ENCODE results near the gene SHISA2. TPM values are rescaled to one million over a fixed set of nuclear protein-coding genes. Genes with fewer than 3 reads are reported as not detected.

Gene SHISA2
- under 0.01 TPM in 1 of 2 replicates, not detected in the other for total RNA-seq (ENCODE audit: low replicate concordance)

GRCh38 chr13:26051657-26052311, at the start of gene SHISA2:
TSS of gene SHISA2 (minus strand) at chr13:26052016. CDS start at chr13:26050975, 1,041 bp downstream.

Other genes with a start within 250 kb of the SHISA2 start
- gene RNF6, start 170.3 kb upstream of the SHISA2 start, total RNA-seq (ENCODE audit: low replicate concordance), result 35.6 and 41.9 TPM in 2 replicates
- gene CDK8, start 202.1 kb upstream of the SHISA2 start, total RNA-seq (ENCODE audit: low replicate concordance), result 10.4 and 16.2 TPM in 2 replicates

Data from smooth muscle cell of the coronary artery (primary cell).